SK-N-SH treated with all-trans-retinoic acid at 6 μM for 48 hours (cell line): ENCODE measurements around the gene PERCC1.

Experiments used
- PPARA ChIP-seq: fragments of 250-450 bp; sonication (Bioruptor Pico); IDR thresholded peaks from 2 replicates; pipeline ENCODE4 v1.5.0; 2020; ENCODE audit warnings: mild to moderate bottlenecking, borderline replicate concordance
- RARB ChIP-seq: fragments of 250-450 bp; sonication (Bioruptor Pico); IDR thresholded peaks from 2 replicates; pipeline ENCODE4 v1.8.0; 2021; ENCODE audit warnings: mild to moderate bottlenecking, moderate library complexity
- TOX ChIP-seq: fragments of 250-450 bp; sonication (Bioruptor Pico); IDR thresholded peaks from 2 replicates; pipeline ENCODE4 v1.8.0; 2021; ENCODE audit warnings: mild to moderate bottlenecking, moderate library complexity, borderline replicate concordance
- ZC3H10 ChIP-seq: fragments of 250-450 bp; sonication (Bioruptor Pico); IDR thresholded peaks from 2 replicates; pipeline ENCODE4 v1.5.1; 2021; ENCODE audit warnings: mild to moderate bottlenecking, moderate library complexity
- ZFP3 ChIP-seq: fragments of 250-450 bp; sonication (Bioruptor Pico); IDR thresholded peaks from 2 replicates; pipeline ENCODE4 v1.5.0; 2020; ENCODE audit warnings: mild to moderate bottlenecking, moderate library complexity
- ZFP30 ChIP-seq: fragments of 450-650 bp; formaldehyde crosslinking; IDR thresholded peaks from 2 replicates; pipeline ENCODE4 v1.5.0; 2022; ENCODE audit warnings: mild to moderate bottlenecking, moderate library complexity
- ZNF8 ChIP-seq: fragments of 450-650 bp; formaldehyde crosslinking; IDR thresholded peaks from 2 replicates; pipeline ENCODE4 v1.5.0; 2020; ENCODE audit warnings: mild to moderate bottlenecking, moderate library complexity

GRCh38 chr16:1408171-1408837 is 22.6 kb upstream of the PERCC1 start:
- TF ChIP-seq RARB (CRISPR knock-in tag) = no peak
- no peak for TF ChIP-seq PPARA (CRISPR knock-in tag)
- TF ChIP-seq ZFP30 (CRISPR knock-in tag) = no peak
- TF ChIP-seq ZNF8 (CRISPR knock-in tag) = no peak
- TF ChIP-seq ZFP3 = no peak
- TF ChIP-seq TOX = no peak
- no peak for TF ChIP-seq ZC3H10
